ENCODE results near the gene LRP1B.

The LRP1B gene

GRCh38 chr2:140893685-140894084 is 1237.1 kb downstream of the LRP1B start:
- no peak overlapping the region for H3K9ac ChIP-seq (ENCODE audit: low read length)
- no peaks in the 10 kb centered on the region for H3K36me3 ChIP-seq (ENCODE audit: control insufficient read depth, insufficient read depth, low read length, severe bottlenecking)
- H3K4me3 ChIP-seq (ENCODE audit: low read length), result no peak overlapping the region
- H3K9me3 ChIP-seq (ENCODE audit: control insufficient read depth, low read length), result no peaks in the 10 kb centered on the region
- no peaks in the 10 kb centered on the region for H3K4me1 ChIP-seq (ENCODE audit: control insufficient read depth, insufficient read depth, low read length)
- DNase-seq (ENCODE audit: low read depth), result peak; percentile 67
- no peaks in the 10 kb centered on the region for H3K27me3 ChIP-seq (replicated peaks; ENCODE audit: control insufficient read depth, insufficient read depth, low read length)

- DNase-seq (ENCODE audit: low read depth), result no peak
- Histone ChIP-seq H3K4me3 (ENCODE audit: low read length) (no peak overlapping the region), H3K4me1 (ENCODE audit: control insufficient read depth, insufficient read depth, low read length) (no peaks in the 10 kb centered on the region), H3K27me3 (replicated peaks; ENCODE audit: control insufficient read depth, insufficient read depth, low read length) (no peaks in the 10 kb centered on the region), H3K9ac (ENCODE audit: low read length) (no peak overlapping the region), H3K36me3 (ENCODE audit: control insufficient read depth, insufficient read depth, low read length, severe bottlenecking) (no peaks in the 10 kb centered on the region), H3K9me3 (ENCODE audit: control insufficient read depth, low read length) (no peaks in the 10 kb centered on the region)
These were observed 1237.7 kb downstream of the LRP1B start for GRCh38 chr2:140892911-140893637.

GRCh38 chr2:140892436-140892835 is 1238.4 kb downstream of the LRP1B start:
- H3K9ac ChIP-seq (ENCODE audit: low read length), result no peak overlapping the region
- H3K4me3 ChIP-seq (ENCODE audit: low read length), result no peak overlapping the region
- no peaks in the 10 kb centered on the region for H3K27me3 ChIP-seq (replicated peaks; ENCODE audit: control insufficient read depth, insufficient read depth, low read length)
- DNase-seq (ENCODE audit: low read depth), result no peak
- H3K4me1 ChIP-seq (ENCODE audit: control insufficient read depth, insufficient read depth, low read length), result no peaks in the 10 kb centered on the region
- no peaks in the 10 kb centered on the region for H3K9me3 ChIP-seq (ENCODE audit: control insufficient read depth, low read length)
- no peaks in the 10 kb centered on the region for H3K36me3 ChIP-seq (ENCODE audit: control insufficient read depth, insufficient read depth, low read length, severe bottlenecking)

- Histone ChIP-seq H3K9ac (ENCODE audit: low read length) (no peak overlapping the region), H3K4me1 (ENCODE audit: control insufficient read depth, insufficient read depth, low read length) (no peaks in the 10 kb centered on the region), H3K27me3 (replicated peaks; ENCODE audit: control insufficient read depth, insufficient read depth, low read length) (no peaks in the 10 kb centered on the region), H3K9me3 (ENCODE audit: control insufficient read depth, low read length) (no peaks in the 10 kb centered on the region), H3K4me3 (ENCODE audit: low read length) (no peak overlapping the region), H3K36me3 (ENCODE audit: control insufficient read depth, insufficient read depth, low read length, severe bottlenecking) (no peaks in the 10 kb centered on the region)
- no peak for DNase-seq (ENCODE audit: low read depth)
These were observed 1239.1 kb downstream of the LRP1B start for GRCh38 chr2:140891614-140892212.

GRCh38 chr2:140882671-140883620 is 1247.9 kb downstream of the LRP1B start:
- H3K4me3 ChIP-seq (ENCODE audit: low read length), result no peak overlapping the region
- H3K9me3 ChIP-seq (ENCODE audit: control insufficient read depth, low read length), result no peaks in the 10 kb centered on the region
- H3K4me1 ChIP-seq (ENCODE audit: control insufficient read depth, insufficient read depth, low read length), result peaks cover 8% of the 10 kb centered on the region
- peak; percentile 81 for DNase-seq (ENCODE audit: low read depth)
- no peaks in the 10 kb centered on the region for H3K27me3 ChIP-seq (replicated peaks; ENCODE audit: control insufficient read depth, insufficient read depth, low read length)
- no peaks in the 10 kb centered on the region for H3K36me3 ChIP-seq (ENCODE audit: control insufficient read depth, insufficient read depth, low read length, severe bottlenecking)
- no peak overlapping the region for H3K9ac ChIP-seq (ENCODE audit: low read length)

- Histone ChIP-seq H3K9me3 (ENCODE audit: control insufficient read depth, low read length) (peaks cover 6% of the 10 kb centered on the region), H3K9ac (ENCODE audit: low read length) (no peak overlapping the region), H3K4me3 (ENCODE audit: low read length) (no peak overlapping the region), H3K4me1 (ENCODE audit: control insufficient read depth, insufficient read depth, low read length) (peaks cover 8% of the 10 kb centered on the region), H3K36me3 (ENCODE audit: control insufficient read depth, insufficient read depth, low read length, severe bottlenecking) (no peaks in the 10 kb centered on the region), H3K27me3 (replicated peaks; ENCODE audit: control insufficient read depth, insufficient read depth, low read length) (no peaks in the 10 kb centered on the region)
- peak; percentile 54 for DNase-seq (ENCODE audit: low read depth)
These were observed 1250.2 kb downstream of the LRP1B start for GRCh38 chr2:140880573-140880972.

GRCh38 chr2:140876015-140876414 is 1254.8 kb downstream of the LRP1B start:
- no peak overlapping the region for H3K9ac ChIP-seq (ENCODE audit: low read length)
- no peak overlapping the region for H3K4me3 ChIP-seq (ENCODE audit: low read length)
- H3K4me1 ChIP-seq (ENCODE audit: control insufficient read depth, insufficient read depth, low read length), result no peaks in the 10 kb centered on the region
- no peaks in the 10 kb centered on the region for H3K27me3 ChIP-seq (replicated peaks; ENCODE audit: control insufficient read depth, insufficient read depth, low read length)
- no peaks in the 10 kb centered on the region for H3K36me3 ChIP-seq (ENCODE audit: control insufficient read depth, insufficient read depth, low read length, severe bottlenecking)
- no peak for DNase-seq (ENCODE audit: low read depth)
- H3K9me3 ChIP-seq (ENCODE audit: control insufficient read depth, low read length), result peaks cover 16% of the 10 kb centered on the region

- Histone ChIP-seq H3K27me3 (replicated peaks; ENCODE audit: control insufficient read depth, insufficient read depth, low read length) (no peaks in the 10 kb centered on the region), H3K9me3 (ENCODE audit: control insufficient read depth, low read length) (peaks cover 21% of the 10 kb centered on the region), H3K4me3 (ENCODE audit: low read length) (no peak overlapping the region), H3K36me3 (ENCODE audit: control insufficient read depth, insufficient read depth, low read length, severe bottlenecking) (no peaks in the 10 kb centered on the region), H3K4me1 (ENCODE audit: control insufficient read depth, insufficient read depth, low read length) (no peaks in the 10 kb centered on the region), H3K9ac (ENCODE audit: low read length) (no peak overlapping the region)
- DNase-seq (ENCODE audit: low read depth), result no peak
These were observed 1256.8 kb downstream of the LRP1B start for GRCh38 chr2:140873915-140874531.

GRCh38 chr2:140869925-140870324 is 1260.9 kb downstream of the LRP1B start:
- Histone ChIP-seq H3K9ac (ENCODE audit: low read length) (no peak overlapping the region), H3K27me3 (replicated peaks; ENCODE audit: control insufficient read depth, insufficient read depth, low read length) (no peaks in the 10 kb centered on the region), H3K36me3 (ENCODE audit: control insufficient read depth, insufficient read depth, low read length, severe bottlenecking) (no peaks in the 10 kb centered on the region), H3K4me3 (ENCODE audit: low read length) (no peak overlapping the region), H3K4me1 (ENCODE audit: control insufficient read depth, insufficient read depth, low read length) (no peaks in the 10 kb centered on the region), H3K9me3 (ENCODE audit: control insufficient read depth, low read length) (peaks cover 18% of the 10 kb centered on the region)
- no peak for DNase-seq (ENCODE audit: low read depth)

- H3K4me1 ChIP-seq (ENCODE audit: control insufficient read depth, insufficient read depth, low read length), result no peaks in the 10 kb centered on the region
- no peak overlapping the region for H3K9ac ChIP-seq (ENCODE audit: low read length)
- no peaks in the 10 kb centered on the region for H3K27me3 ChIP-seq (replicated peaks; ENCODE audit: control insufficient read depth, insufficient read depth, low read length)
- DNase-seq (ENCODE audit: low read depth), result no peak
- peaks cover 13% of the 10 kb centered on the region for H3K9me3 ChIP-seq (ENCODE audit: control insufficient read depth, low read length)
- no peaks in the 10 kb centered on the region for H3K36me3 ChIP-seq (ENCODE audit: control insufficient read depth, insufficient read depth, low read length, severe bottlenecking)
- H3K4me3 ChIP-seq (ENCODE audit: low read length), result no peak overlapping the region
These were observed 1261.7 kb downstream of the LRP1B start for GRCh38 chr2:140869107-140869506.

- Histone ChIP-seq H3K4me1 (ENCODE audit: control insufficient read depth, insufficient read depth, low read length) (no peaks in the 10 kb centered on the region), H3K36me3 (ENCODE audit: control insufficient read depth, insufficient read depth, low read length, severe bottlenecking) (no peaks in the 10 kb centered on the region)
These were observed 1265.0 kb downstream of the LRP1B start for GRCh38 chr2:140865837-140866236.

More at GRCh38 chr2:140865837-140866236, 1265.0 kb downstream of the LRP1B start:
- Histone ChIP-seq H3K9me3 (ENCODE audit: control insufficient read depth, low read length) (peaks cover 9% of the 10 kb centered on the region), H3K4me3 (ENCODE audit: low read length) (no peak overlapping the region), H3K9ac (ENCODE audit: low read length) (no peak overlapping the region), H3K27me3 (replicated peaks; ENCODE audit: control insufficient read depth, insufficient read depth, low read length) (no peaks in the 10 kb centered on the region)
- DNase-seq (ENCODE audit: low read depth), result peak; percentile 39
